Measurements from ENCODE around the gene AP5M1. TPM values are rescaled to one million over a fixed set of nuclear protein-coding genes. Genes with fewer than 3 reads are reported as not detected.
A peak's percentile ranks its signal among the peaks of the same experiment; 100 is the strongest.

The AP5M1 gene
- total and polyA plus RNA-seq, 2 of the 13 experiments (the other 11 are each of a cell fraction or from before 2014, with no cell fraction given), result 14.8 to 35.0 TPM

- TF ChIP-seq ZHX2 (IDR thresholded peaks at IDR 0.05; ENCODE audit: low read depth), result peak; percentile 48; the same call in 1 of the 2 replicates
- TF ChIP-seq ZHX2 (CRISPR knock-in tag; IDR thresholded peaks at IDR 0.05; ENCODE audit: borderline replicate concordance), result no peak
- TF ChIP-seq ZFP41 (CRISPR knock-in tag; IDR thresholded peaks at IDR 0.05; ENCODE audit: borderline replicate concordance), result no peak
- TF ChIP-seq EED (CRISPR knock-in tag; IDR thresholded peaks at IDR 0.05), result no peak
- no peak for TF ChIP-seq U2AF1 (optimal IDR thresholded peaks at IDR 0.05; ENCODE audit: low read depth, low read length)
- TF ChIP-seq ELF1 (CRISPR knock-in tag; IDR thresholded peaks at IDR 0.05), result peak; percentile 93
- TF ChIP-seq ZNF207 (IDR thresholded peaks at IDR 0.05; ENCODE audit: borderline replicate concordance), result no peak
- 0 out of 2 replicates have a peak, but pooled peaks have one; percentile 14 for TF ChIP-seq ZSCAN22 (CRISPR knock-in tag; IDR thresholded peaks at IDR 0.05)
- TF ChIP-seq TBX3 (IDR thresholded peaks at IDR 0.05; ENCODE audit: borderline replicate concordance), result peak; percentile 52; the same call in 1 of the 2 replicates
- TF ChIP-seq CREM (IDR thresholded peaks at IDR 0.05), result peak; percentile 75
- TF ChIP-seq CREM (CRISPR knock-in tag; IDR thresholded peaks at IDR 0.05), result no peak
- TF ChIP-seq HNF1A (IDR thresholded peaks at IDR 0.05; ENCODE audit: low read depth), result peak; percentile 25; the same call in 1 of the 2 replicates
- TF ChIP-seq HNF1A (CRISPR knock-in tag; IDR thresholded peaks at IDR 0.05; ENCODE audit: borderline replicate concordance), result peak; percentile 39; the same call in 1 of the 2 replicates
- TF ChIP-seq DDIT3 (CRISPR knock-in tag; IDR thresholded peaks at IDR 0.05), result no peak
- peak; percentile 69; the same call in 1 of the 2 replicates for TF ChIP-seq ZNF841 (CRISPR knock-in tag; IDR thresholded peaks at IDR 0.05; ENCODE audit: borderline replicate concordance)
- TF ChIP-seq CREBL2 (CRISPR knock-in tag; IDR thresholded peaks at IDR 0.05; ENCODE audit: borderline replicate concordance), result no peak; the same call in 1 of the 2 replicates
- TF ChIP-seq ZNF564 (CRISPR knock-in tag; IDR thresholded peaks at IDR 0.05), result peak; percentile 67; the same call in 1 of the 2 replicates
- no peak; the same call in 1 of the 2 replicates for TF ChIP-seq RCOR2 (CRISPR knock-in tag; IDR thresholded peaks at IDR 0.05)
- TF ChIP-seq ZNF451 (CRISPR knock-in tag; IDR thresholded peaks at IDR 0.05), result peak; percentile 46
These were observed at the start of gene AP5M1, which contains the start of gene EXOC5 (continued) for GRCh38 chr14:57268161-57269069.
